Measurements from ENCODE around the gene R3HDML.

The R3HDML gene

GRCh38 chr20:44398335-44398734 lies 61.5 kb downstream of the R3HDML start:
- in situ Hi-C loops (cut with MboI; ENCODE audit: low sequenced_read_pairs): no loop called here

- in situ Hi-C loops (cut with MboI; ENCODE audit: low sequenced_read_pairs): no loop called here
These were observed 62.6 kb downstream of the R3HDML start for GRCh38 chr20:44399446-44399845.

- in situ Hi-C loops (cut with MboI; ENCODE audit: low sequenced_read_pairs): no loop called here
These were observed 63.8 kb downstream of the R3HDML start for GRCh38 chr20:44400671-44400969.

Measured in HL-60/S4 treated with retinoic acid at 250 ng/mL for 4 days and 3 days (cell line).